Gastrocnemius medialis (tissue), 4 donors: ENCODE measurements around the gene PAXX.

ENCODE experiments used
- POLR2A ChIP-seq, 2 donors: fragments of 450-650 bp; IDR thresholded peaks; one replicate each; pipeline ENCODE4 v1.6.1; 2017; ENCODE audit warnings: antibody characterized with exemption in 2 of 2, mild to moderate bottlenecking in 2 of 2, moderate library complexity in 2 of 2
- TF ChIP-seq, protein P1 (sequence below), 5 experiments: fragments of 450-650 bp in 3 of 5; fragments of 200-600 bp in 2 of 5; sonication (generic) in 2 of 5; IDR thresholded peaks in 4 of 5; conservative IDR thresholded peaks in 1 of 5; 1 replicate in 4 of 5; 2 replicates in 1 of 5; pipeline ENCODE4 v1.5.1; 2016 to 2019; ENCODE audit warnings: antibody characterized with exemption in 5 of 5, mild to moderate bottlenecking in 3 of 5, moderate library complexity in 3 of 5

GRCh38 chr9:136958473-136958872, 33.7 kb upstream of the PAXX start:
- TF ChIP-seq, protein P1, sequence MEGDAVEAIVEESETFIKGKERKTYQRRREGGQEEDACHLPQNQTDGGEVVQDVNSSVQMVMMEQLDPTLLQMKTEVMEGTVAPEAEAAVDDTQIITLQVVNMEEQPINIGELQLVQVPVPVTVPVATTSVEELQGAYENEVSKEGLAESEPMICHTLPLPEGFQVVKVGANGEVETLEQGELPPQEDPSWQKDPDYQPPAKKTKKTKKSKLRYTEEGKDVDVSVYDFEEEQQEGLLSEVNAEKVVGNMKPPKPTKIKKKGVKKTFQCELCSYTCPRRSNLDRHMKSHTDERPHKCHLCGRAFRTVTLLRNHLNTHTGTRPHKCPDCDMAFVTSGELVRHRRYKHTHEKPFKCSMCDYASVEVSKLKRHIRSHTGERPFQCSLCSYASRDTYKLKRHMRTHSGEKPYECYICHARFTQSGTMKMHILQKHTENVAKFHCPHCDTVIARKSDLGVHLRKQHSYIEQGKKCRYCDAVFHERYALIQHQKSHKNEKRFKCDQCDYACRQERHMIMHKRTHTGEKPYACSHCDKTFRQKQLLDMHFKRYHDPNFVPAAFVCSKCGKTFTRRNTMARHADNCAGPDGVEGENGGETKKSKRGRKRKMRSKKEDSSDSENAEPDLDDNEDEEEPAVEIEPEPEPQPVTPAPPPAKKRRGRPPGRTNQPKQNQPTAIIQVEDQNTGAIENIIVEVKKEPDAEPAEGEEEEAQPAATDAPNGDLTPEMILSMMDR (IDR thresholded peaks at IDR 0.05 in 4 of 5, conservative IDR thresholded peaks at IDR 0.05 in 1 of 5): no peak
- no peak for TF ChIP-seq POLR2A (IDR thresholded peaks at IDR 0.05)
